ENCODE data around the gene GRN.

Gene GRN

GRCh38 chr17:44348234-44348987 is 3.3 kb downstream of the GRN start:
- Histone ChIP-seq H3K27me3 (replicated peaks; ENCODE audit: control insufficient read depth, insufficient read depth, low read length) (no peaks in the 10 kb centered on the region), H3K36me3 (ENCODE audit: control insufficient read depth, insufficient read depth, low read length) (peaks cover 33% of the 10 kb centered on the region), H3K4me3 (replicated peaks; ENCODE audit: low read depth, low read length) (0 out of 2 replicates have a peak overlapping the region, but pooled peaks have one; percentile 6)
- TF ChIP-seq, protein P1, sequence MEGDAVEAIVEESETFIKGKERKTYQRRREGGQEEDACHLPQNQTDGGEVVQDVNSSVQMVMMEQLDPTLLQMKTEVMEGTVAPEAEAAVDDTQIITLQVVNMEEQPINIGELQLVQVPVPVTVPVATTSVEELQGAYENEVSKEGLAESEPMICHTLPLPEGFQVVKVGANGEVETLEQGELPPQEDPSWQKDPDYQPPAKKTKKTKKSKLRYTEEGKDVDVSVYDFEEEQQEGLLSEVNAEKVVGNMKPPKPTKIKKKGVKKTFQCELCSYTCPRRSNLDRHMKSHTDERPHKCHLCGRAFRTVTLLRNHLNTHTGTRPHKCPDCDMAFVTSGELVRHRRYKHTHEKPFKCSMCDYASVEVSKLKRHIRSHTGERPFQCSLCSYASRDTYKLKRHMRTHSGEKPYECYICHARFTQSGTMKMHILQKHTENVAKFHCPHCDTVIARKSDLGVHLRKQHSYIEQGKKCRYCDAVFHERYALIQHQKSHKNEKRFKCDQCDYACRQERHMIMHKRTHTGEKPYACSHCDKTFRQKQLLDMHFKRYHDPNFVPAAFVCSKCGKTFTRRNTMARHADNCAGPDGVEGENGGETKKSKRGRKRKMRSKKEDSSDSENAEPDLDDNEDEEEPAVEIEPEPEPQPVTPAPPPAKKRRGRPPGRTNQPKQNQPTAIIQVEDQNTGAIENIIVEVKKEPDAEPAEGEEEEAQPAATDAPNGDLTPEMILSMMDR (IDR thresholded peaks at IDR 0.05; ENCODE audit: insufficient read depth, low read length, poor library complexity, severe bottlenecking), result no peak
- DNase-seq (ENCODE audit: extremely low read depth, insufficient read length), result peak; percentile 85

DNA sequence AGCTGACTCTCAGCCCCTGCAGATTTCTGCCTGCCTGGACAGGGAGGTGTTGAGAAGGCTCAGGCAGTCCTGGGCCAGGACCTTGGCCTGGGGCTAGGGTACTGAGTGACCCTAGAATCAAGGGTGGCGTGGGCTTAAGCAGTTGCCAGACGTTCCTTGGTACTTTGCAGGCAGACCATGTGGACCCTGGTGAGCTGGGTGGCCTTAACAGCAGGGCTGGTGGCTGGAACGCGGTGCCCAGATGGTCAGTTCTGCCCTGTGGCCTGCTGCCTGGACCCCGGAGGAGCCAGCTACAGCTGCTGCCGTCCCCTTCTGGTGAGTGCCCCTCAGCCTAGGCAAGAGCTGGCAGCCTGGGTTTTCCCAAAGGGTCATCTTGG is 3.9 kb downstream of the GRN start:
- Histone ChIP-seq H3K36me3 (ENCODE audit: control insufficient read depth, insufficient read depth, low read length) (peaks cover 33% of the 10 kb centered on the region), H3K4me3 (replicated peaks; ENCODE audit: low read depth, low read length) (no peak overlapping the region), H3K27me3 (replicated peaks; ENCODE audit: control insufficient read depth, insufficient read depth, low read length) (no peaks in the 10 kb centered on the region)
- DNase-seq (ENCODE audit: extremely low read depth, insufficient read length), result no peak
- TF ChIP-seq, protein P1 (IDR thresholded peaks at IDR 0.05; ENCODE audit: insufficient read depth, low read length, poor library complexity, severe bottlenecking), result no peak

- TF ChIP-seq, protein P1 (IDR thresholded peaks at IDR 0.05; ENCODE audit: insufficient read depth, low read length, poor library complexity, severe bottlenecking), result no peak
- peaks cover 33% of the 10 kb centered on the region for H3K36me3 ChIP-seq (ENCODE audit: control insufficient read depth, insufficient read depth, low read length)
- no peak for DNase-seq (ENCODE audit: extremely low read depth, insufficient read length)
- H3K4me3 ChIP-seq (replicated peaks; ENCODE audit: low read depth, low read length), result no peak overlapping the region
- no peaks in the 10 kb centered on the region for H3K27me3 ChIP-seq (replicated peaks; ENCODE audit: control insufficient read depth, insufficient read depth, low read length)
These were observed 4.5 kb downstream of the GRN start for GRCh38 chr17:44349553-44350070.

GRCh38 chr17:44350733-44351226 is 5.7 kb downstream of the GRN start:
- Histone ChIP-seq H3K36me3 (ENCODE audit: control insufficient read depth, insufficient read depth, low read length) (peaks cover 33% of the 10 kb centered on the region), H3K27me3 (replicated peaks; ENCODE audit: control insufficient read depth, insufficient read depth, low read length) (no peaks in the 10 kb centered on the region), H3K4me3 (replicated peaks; ENCODE audit: low read depth, low read length) (no peak overlapping the region)
- DNase-seq (ENCODE audit: extremely low read depth, insufficient read length), result peak; percentile 64
- TF ChIP-seq, protein P1 (IDR thresholded peaks at IDR 0.05; ENCODE audit: insufficient read depth, low read length, poor library complexity, severe bottlenecking), result peak; percentile 96

- Histone ChIP-seq H3K4me3 (replicated peaks; ENCODE audit: low read depth, low read length) (no peak overlapping the region), H3K36me3 (ENCODE audit: control insufficient read depth, insufficient read depth, low read length) (peaks cover 33% of the 10 kb centered on the region)
- TF ChIP-seq, protein P1 (IDR thresholded peaks at IDR 0.05; ENCODE audit: insufficient read depth, low read length, poor library complexity, severe bottlenecking), result no peak
These were observed 6.4 kb downstream of the GRN start for GRCh38 chr17:44351464-44351863.

More at GRCh38 chr17:44351464-44351863, 6.4 kb downstream of the GRN start:
- no peaks in the 10 kb centered on the region for H3K27me3 ChIP-seq (replicated peaks; ENCODE audit: control insufficient read depth, insufficient read depth, low read length)
- DNase-seq (ENCODE audit: extremely low read depth, insufficient read length), result no peak
